GM21423 (cell line): ENCODE data around the gene C16orf82.

Experiments
- ATAC-seq: cut with Tn5 transposase; IDR thresholded peaks from one replicate; pipeline ENCODE4 v1.9.1; 2021; ENCODE audit warnings: mild to moderate bottlenecking, moderate library complexity; ENCODE audit not compliant: unreplicated experiment

Gene C16orf82

GRCh38 chr16:27066668-27067537 is at the start of gene C16orf82:
Gene C16orf82, plus strand, starts transcription at chr16:27066927.
- ATAC-seq, result no peak

GRCh38 chr16:27020031-27020430 is 46.7 kb upstream of the C16orf82 start:
- ATAC-seq, result no peak

GRCh38 chr16:27024010-27024409 is 42.7 kb upstream of the C16orf82 start:
- no peak for ATAC-seq

GRCh38 chr16:27025581-27025980 is 41.1 kb upstream of the C16orf82 start:
- no peak for ATAC-seq

- ATAC-seq, result no peak
These were observed 38.8 kb upstream of the C16orf82 start for GRCh38 chr16:27027971-27028370.

GRCh38 chr16:27028591-27029110 is 38.1 kb upstream of the C16orf82 start:
- ATAC-seq, result no peak

DNA sequence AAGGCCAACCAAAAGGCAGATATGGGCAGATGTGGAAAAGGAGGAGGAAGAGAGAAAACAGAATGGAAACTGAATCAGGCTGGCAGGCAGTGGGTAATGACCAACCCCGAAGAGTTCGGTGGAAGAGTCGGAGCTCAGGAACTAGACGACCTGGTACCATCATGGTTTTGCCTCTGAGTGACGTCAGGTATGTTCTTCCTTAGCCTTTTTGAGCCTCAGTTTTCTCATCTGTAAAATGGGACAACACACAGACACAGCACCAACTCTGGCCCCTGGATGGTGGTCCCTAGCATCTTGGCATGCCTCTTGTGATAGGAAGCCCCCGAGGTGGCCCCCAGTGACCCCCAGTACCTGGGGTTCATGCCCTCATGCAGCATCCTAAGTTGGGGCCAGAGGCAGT is 37.2 kb upstream of the C16orf82 start:
- ATAC-seq, result no peak

- no peak for ATAC-seq
These were observed 33.3 kb upstream of the C16orf82 start for GRCh38 chr16:27033281-27033979.

DNA sequence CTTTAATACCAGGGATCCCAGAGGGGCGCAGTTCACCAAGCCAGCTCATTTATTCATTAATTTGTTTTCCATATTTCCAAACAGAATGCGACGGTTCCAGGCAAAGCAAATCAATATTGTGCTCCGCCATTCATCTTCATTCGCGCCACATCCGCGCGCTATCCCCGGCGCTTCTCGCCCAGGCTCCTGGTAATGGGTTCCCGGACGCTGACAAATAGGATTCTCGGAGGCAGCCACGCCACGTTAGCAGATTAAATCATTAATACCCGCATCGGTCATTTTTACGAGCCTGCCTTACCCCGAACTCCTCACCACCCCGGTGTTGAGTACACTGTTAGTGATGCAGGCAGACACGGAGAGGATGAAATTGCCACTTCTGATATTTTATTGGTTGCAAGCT is 26.0 kb upstream of the C16orf82 start:
- no peak for ATAC-seq

DNA sequence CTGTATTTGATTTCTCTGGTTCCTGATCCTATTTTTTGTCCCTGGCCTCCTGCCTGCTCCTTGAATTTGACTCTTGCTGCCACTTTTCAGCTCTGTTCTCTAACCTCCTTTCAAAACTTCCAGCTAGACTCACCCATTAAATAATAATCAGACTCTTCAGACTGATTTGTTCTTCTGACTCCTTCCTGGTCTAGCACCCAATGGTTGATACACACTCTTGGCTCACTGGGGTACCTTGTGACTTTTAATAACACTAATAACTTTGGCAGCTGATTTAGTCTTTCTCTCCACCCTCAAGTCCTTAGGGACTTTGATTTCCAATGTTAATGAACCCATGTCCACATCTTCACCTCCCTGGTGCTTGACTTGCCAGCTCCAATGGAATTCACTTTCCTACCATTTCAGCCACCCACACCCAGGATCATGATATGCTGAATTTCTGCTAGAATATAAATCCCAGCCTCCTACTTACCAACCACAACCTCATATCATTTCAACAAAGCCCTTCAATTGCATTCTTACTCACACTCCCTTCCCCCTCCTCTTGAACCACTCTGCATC is 19.7 kb upstream of the C16orf82 start:
- no peak for ATAC-seq

DNA sequence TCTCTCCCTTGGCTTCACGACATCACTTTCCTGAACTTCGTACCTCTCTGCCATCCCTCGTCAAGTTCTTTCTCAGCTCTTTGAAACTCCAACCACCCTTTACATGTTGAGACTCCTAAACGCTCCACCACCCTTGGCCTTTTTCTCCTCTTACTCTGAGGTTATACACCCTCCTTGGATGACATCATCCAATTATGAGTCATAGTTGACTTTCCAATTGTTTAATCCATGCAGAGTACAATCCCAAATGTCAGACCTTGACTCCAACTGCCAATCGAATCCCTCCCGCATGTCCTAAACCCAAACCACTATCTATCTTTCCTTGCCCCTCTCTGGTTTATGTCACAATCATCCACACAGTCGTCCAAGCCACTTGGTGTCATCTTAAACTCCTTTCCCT is 18.4 kb upstream of the C16orf82 start:
- no peak for ATAC-seq

DNA sequence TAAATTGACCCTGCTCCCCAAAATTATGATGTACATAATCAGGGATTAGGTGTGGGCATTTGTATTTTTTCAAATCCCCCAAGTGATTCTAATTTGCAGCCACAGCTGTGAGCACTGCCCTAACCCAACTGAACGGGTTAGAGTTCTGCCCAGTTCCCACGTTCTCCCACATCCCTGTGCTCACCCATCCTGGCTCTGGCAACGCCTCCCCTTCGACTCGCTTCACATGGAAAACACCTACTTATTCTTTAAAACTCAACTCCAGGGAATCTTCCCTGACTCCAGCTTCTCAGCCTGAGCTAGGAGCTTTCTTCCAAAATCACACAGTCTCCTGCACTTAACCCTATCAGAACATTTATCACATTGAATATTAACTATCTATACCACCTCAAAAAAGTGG is 17.6 kb upstream of the C16orf82 start:
- no peak for ATAC-seq

- ATAC-seq, result no peak
These were observed 14.7 kb upstream of the C16orf82 start for GRCh38 chr16:27052007-27052406.

- no peak for ATAC-seq
These were observed 12.7 kb upstream of the C16orf82 start for GRCh38 chr16:27053996-27054395.

GRCh38 chr16:27058299-27058698 is 8.4 kb upstream of the C16orf82 start:
- no peak for ATAC-seq

DNA sequence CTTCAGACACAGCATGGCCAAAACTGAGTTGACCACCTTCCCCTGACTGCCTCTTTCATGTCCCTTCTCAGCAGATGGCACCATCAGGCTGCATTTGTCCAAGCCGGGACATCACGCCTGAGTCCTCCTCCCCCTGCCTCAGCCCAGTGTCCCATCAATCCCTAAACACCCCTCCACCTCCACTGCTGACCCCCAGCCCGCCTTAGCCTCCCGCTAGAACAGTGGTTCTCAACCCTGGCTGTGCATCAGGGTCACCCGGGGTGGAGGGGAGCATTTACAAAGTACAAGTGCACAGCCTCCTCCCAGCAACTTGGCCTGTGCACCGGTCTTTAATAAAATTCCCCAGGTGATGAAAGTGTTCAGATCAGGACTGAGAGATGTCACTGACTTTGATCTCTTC is 4.0 kb downstream of the C16orf82 start:
- ATAC-seq, result no peak

- no peak for ATAC-seq
These were observed 7.0 kb downstream of the C16orf82 start for GRCh38 chr16:27073733-27074132.

DNA sequence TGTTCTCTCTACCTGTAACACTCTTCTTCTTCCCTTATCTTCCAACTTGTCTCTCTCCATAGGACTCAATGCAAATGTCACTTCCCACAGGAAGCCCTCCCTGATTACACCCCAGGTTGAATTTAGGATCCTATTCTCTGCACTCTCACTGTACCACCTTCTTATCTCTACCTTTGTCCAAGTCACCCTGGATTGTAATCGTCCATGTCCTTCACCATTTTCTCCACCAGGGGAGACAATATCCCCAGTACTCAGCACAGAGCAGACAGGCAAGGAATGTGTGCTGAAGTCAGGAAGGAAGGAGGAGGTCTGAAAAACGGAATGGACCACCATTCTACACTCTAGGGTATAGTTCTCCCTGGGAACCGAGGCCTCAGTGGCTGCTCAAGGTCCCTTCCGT is 14.2 kb downstream of the C16orf82 start:
- no peak for ATAC-seq

DNA sequence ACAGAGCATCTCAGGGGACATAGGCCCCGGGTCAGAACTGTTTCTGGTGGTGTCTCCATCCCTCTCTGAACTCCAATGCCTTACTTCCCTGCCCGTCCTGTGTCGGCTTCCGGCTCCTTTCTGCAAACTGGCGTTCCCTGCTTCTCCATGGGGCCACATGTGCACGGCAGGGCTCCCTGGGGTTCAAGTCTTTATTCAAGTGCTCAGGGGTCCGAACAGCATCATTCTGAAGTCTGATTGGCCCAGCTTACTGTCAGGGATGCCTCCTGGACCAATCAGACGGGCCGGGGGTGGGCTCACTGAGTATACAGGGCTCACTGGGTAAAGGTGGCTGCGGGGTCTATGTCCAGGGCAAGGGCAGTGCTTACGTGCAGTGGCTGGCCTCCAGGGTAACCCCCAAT is 17.1 kb downstream of the C16orf82 start:
- ATAC-seq, result no peak

DNA sequence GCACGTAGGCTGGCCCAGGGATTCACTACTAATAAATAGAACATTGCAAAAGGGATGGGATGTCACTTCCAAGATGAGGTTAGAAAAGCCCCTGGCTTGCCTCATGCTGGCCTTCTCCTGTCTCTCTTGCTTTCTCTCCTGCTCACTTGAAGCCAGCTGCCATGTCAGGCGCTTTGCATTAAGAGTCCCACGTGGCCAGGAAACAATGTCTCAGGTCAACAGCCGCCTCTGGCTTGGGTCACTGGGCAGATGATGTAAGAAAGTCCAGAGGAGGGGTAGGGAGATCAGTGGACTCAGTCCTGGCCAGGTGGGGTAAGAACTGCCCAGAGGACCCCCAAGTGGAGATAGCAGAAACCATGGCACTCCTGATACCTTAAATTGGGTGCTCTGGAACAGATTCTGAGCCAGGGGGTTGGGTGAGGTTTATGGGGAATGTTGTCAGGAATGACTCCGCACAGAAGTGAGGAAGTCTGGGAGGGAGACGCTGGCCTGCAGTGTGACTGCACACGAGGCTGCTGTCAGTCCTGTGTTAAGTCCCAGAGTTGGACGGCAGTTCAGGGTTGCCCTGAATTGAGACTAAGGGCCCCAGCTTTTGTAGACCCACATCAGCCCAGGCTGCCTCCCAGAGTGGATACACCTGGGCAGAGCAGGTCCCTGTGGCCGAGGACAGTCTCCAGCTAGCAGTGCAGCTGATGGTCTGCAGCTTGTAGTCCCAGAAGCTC is 17.7 kb downstream of the C16orf82 start:
- ATAC-seq, result no peak

DNA sequence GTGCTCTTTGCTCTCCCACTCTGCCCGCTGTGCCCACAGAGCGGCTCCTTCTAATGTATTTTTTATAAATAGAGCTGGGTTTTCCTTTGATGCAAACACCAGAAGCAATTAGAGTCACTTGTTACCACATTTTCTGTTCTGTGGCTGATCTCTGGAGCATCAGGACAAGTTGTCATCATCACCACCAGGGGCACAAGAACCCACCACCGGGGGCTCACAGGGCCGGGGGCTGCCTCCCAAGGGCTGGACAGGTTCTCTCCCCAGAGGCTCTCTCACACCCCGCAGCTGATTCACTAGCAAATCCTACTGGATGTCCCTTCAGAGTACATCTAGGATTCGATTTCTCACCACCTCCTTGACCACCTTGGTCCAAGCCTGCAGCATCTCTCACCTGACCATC is 18.5 kb downstream of the C16orf82 start:
- ATAC-seq, result no peak
